ENCODE measurements around the gene PLPP4.

The PLPP4 gene

GRCh38 chr10:120514035-120514620, 57.1 kb downstream of the PLPP4 start:
- H3K79me2 ChIP-seq (ENCODE audit: insufficient read depth, low read length), result no peaks in the 10 kb centered on the region
- H3K27ac ChIP-seq (ENCODE audit: low read depth, low read length), result no peak overlapping the region
- no peaks in the 10 kb centered on the region for H4K20me1 ChIP-seq (ENCODE audit: low read depth, low read length)
- no peaks in the 10 kb centered on the region for H3K36me3 ChIP-seq (ENCODE audit: low read length)
- no peak overlapping the region for H3K4me2 ChIP-seq (ENCODE audit: low read depth, low read length, poor library complexity, severe bottlenecking)
- H3F3A ChIP-seq (ENCODE audit: insufficient read depth), result no peaks in the 10 kb centered on the region
- no peak overlapping the region for H3K9ac ChIP-seq (ENCODE audit: low read length)
- TF ChIP-seq CTCF (IDR thresholded peaks at IDR 0.05; ENCODE audit: insufficient read depth, low read length, poor library complexity, severe bottlenecking) (no peak), EZH2phosphoT487 (conservative IDR thresholded peaks at IDR 0.05; ENCODE audit: low read length) (no peak)
- no peaks in the 10 kb centered on the region for H3K9me3 ChIP-seq (ENCODE audit: insufficient read depth, low read length)
- H2AFZ ChIP-seq (ENCODE audit: low read depth, low read length, severe bottlenecking), result no peak overlapping the region
- H3K4me3 ChIP-seq (ENCODE audit: insufficient read depth, low read length, poor library complexity, severe bottlenecking), result no peak overlapping the region
- no peaks in the 10 kb centered on the region for H3K9me2 ChIP-seq (replicated peaks; ENCODE audit: insufficient read depth, low read length)
- H3K27me3 ChIP-seq (ENCODE audit: low read length), result no peaks in the 10 kb centered on the region

GRCh38 chr10:120514959-120515358, 57.9 kb downstream of the PLPP4 start:
- H3K79me2 ChIP-seq (ENCODE audit: insufficient read depth, low read length), result no peaks in the 10 kb centered on the region
- no peaks in the 10 kb centered on the region for H3K9me3 ChIP-seq (ENCODE audit: insufficient read depth, low read length)
- H3K27me3 ChIP-seq (ENCODE audit: low read length), result no peaks in the 10 kb centered on the region
- no peak overlapping the region for H3K27ac ChIP-seq (ENCODE audit: low read depth, low read length)
- no peaks in the 10 kb centered on the region for H4K20me1 ChIP-seq (ENCODE audit: low read depth, low read length)
- no peaks in the 10 kb centered on the region for H3F3A ChIP-seq (ENCODE audit: insufficient read depth)
- no peak for TF ChIP-seq EZH2phosphoT487 (conservative IDR thresholded peaks at IDR 0.05; ENCODE audit: low read length)
- no peak for TF ChIP-seq CTCF (IDR thresholded peaks at IDR 0.05; ENCODE audit: insufficient read depth, low read length, poor library complexity, severe bottlenecking)
- no peaks in the 10 kb centered on the region for H3K36me3 ChIP-seq (ENCODE audit: low read length)
- no peak overlapping the region for H3K4me2 ChIP-seq (ENCODE audit: low read depth, low read length, poor library complexity, severe bottlenecking)
- no peaks in the 10 kb centered on the region for H3K9me2 ChIP-seq (replicated peaks; ENCODE audit: insufficient read depth, low read length)
- H3K9ac ChIP-seq (ENCODE audit: low read length), result no peak overlapping the region
- no peak overlapping the region for H3K4me3 ChIP-seq (ENCODE audit: insufficient read depth, low read length, poor library complexity, severe bottlenecking)
- no peak overlapping the region for H2AFZ ChIP-seq (ENCODE audit: low read depth, low read length, severe bottlenecking)

- Histone ChIP-seq H3F3A (ENCODE audit: insufficient read depth) (no peaks in the 10 kb centered on the region), H3K4me2 (ENCODE audit: low read depth, low read length, poor library complexity, severe bottlenecking) (no peak overlapping the region), H3K9me2 (replicated peaks; ENCODE audit: insufficient read depth, low read length) (no peaks in the 10 kb centered on the region), H4K20me1 (ENCODE audit: low read depth, low read length) (no peaks in the 10 kb centered on the region), H3K9ac (ENCODE audit: low read length) (no peak overlapping the region), H3K36me3 (ENCODE audit: low read length) (no peaks in the 10 kb centered on the region), H3K79me2 (ENCODE audit: insufficient read depth, low read length) (no peaks in the 10 kb centered on the region), H3K27me3 (ENCODE audit: low read length) (no peaks in the 10 kb centered on the region), H3K9me3 (ENCODE audit: insufficient read depth, low read length) (no peaks in the 10 kb centered on the region), H3K4me3 (ENCODE audit: insufficient read depth, low read length, poor library complexity, severe bottlenecking) (no peak overlapping the region), H3K27ac (ENCODE audit: low read depth, low read length) (no peak overlapping the region), H2AFZ (ENCODE audit: low read depth, low read length, severe bottlenecking) (no peak overlapping the region)
- no peak for TF ChIP-seq EZH2phosphoT487 (conservative IDR thresholded peaks at IDR 0.05; ENCODE audit: low read length)
- TF ChIP-seq CTCF (IDR thresholded peaks at IDR 0.05; ENCODE audit: insufficient read depth, low read length, poor library complexity, severe bottlenecking), result no peak
These were observed 58.7 kb downstream of the PLPP4 start for GRCh38 chr10:120515741-120516140.

Data from SU-DHL-6 (cell line).